Neutrophil (primary cell): Measurements from ENCODE around the gene CFAP410.

ENCODE experiments used
- H3K27ac ChIP-seq: fragments of 200-600 bp; sonication (generic); 2 replicates; pipeline ENCODE4 v1.5.1; 2016; ENCODE audit warnings: mild to moderate bottlenecking, moderate library complexity
- H3K27me3 ChIP-seq: fragments of 200-600 bp; sonication (generic); 2 replicates; pipeline ENCODE4 v1.6.0; 2016; ENCODE audit warnings: mild to moderate bottlenecking
- H3K36me3 ChIP-seq: fragments of 200-600 bp; sonication (generic); 2 replicates; pipeline ENCODE4 v1.5.1; 2017
- H3K4me1 ChIP-seq, 2 experiments: fragments of 200-600 bp in 1 of 2; sonication (generic) in 1 of 2; 1 replicate in 1 of 2; 2 replicates in 1 of 2; pipeline versions ENCODE4 v1.5.1 to v1.6.1; 2013 to 2016; ENCODE audit warnings: low read depth in 1 of 2, low read length in 1 of 2, mild to moderate bottlenecking in 1 of 2, moderate library complexity in 1 of 2; ENCODE audit not compliant: control insufficient read depth in 1 of 2, insufficient read depth in 1 of 2
- H3K4me3 ChIP-seq, 2 experiments: fragments of 200-600 bp in 1 of 2; sonication (generic) in 1 of 2; 1 replicate in 1 of 2; 2 replicates in 1 of 2; pipeline ENCODE4 v1.5.1; 2013 to 2016; ENCODE audit warnings: low read depth in 1 of 2, low read length in 1 of 2, mild to moderate bottlenecking in 1 of 2, moderate library complexity in 1 of 2
- H3K9me3 ChIP-seq: fragments of 200-600 bp; sonication (generic); 2 replicates; pipeline ENCODE4 v1.5.1; 2016
- CTCF ChIP-seq: fragments of 200-600 bp; sonication (generic); IDR thresholded peaks from 2 replicates; pipeline ENCODE4 v1.5.1; 2016; ENCODE audit warnings: antibody characterized with exemption

Gene CFAP410

GRCh38 chr21:44354775-44355771 is 15.9 kb upstream of the CFAP410 start:
- no peak for TF ChIP-seq CTCF
- peak overlapping the region; percentile 93 for H3K27ac ChIP-seq
- H3K27me3 ChIP-seq: peaks cover under 1% of the 10 kb centered on the region
- no peaks in the 10 kb centered on the region for H3K9me3 ChIP-seq
- peaks cover 82 to 83% of the 10 kb centered on the region in 2 experiments for H3K4me1 ChIP-seq
- H3K36me3 ChIP-seq: peaks cover 18% of the 10 kb centered on the region
- H3K4me3 ChIP-seq: peak overlapping the region; percentile 60 to 64

- peak overlapping the region; percentile 60 to 64 for H3K4me3 ChIP-seq
- peak overlapping the region; percentile 93 for H3K27ac ChIP-seq
- no peaks in the 10 kb centered on the region for H3K9me3 ChIP-seq
- peaks cover 11% of the 10 kb centered on the region for H3K27me3 ChIP-seq
- peaks cover 82% of the 10 kb centered on the region in 2 experiments for H3K4me1 ChIP-seq
- H3K36me3 ChIP-seq: peaks cover 18% of the 10 kb centered on the region
- TF ChIP-seq CTCF: no peak
These were observed 14.8 kb upstream of the CFAP410 start for GRCh38 chr21:44354001-44354405.

GRCh38 chr21:44353191-44353970 is 14.2 kb upstream of the CFAP410 start, which contains the start of gene TRPM2:
TRPM2 (plus strand) TSS chr21:44353621; CDS start chr21:44353701, 80 bp downstream.
- Histone ChIP-seq H3K4me3 (peak within 1 kb of the TSS; percentile 60 to 64), H3K9me3 (no peaks in the 10 kb centered on the region), H3K36me3 (peaks cover 18% of the 10 kb centered on the region), H3K27me3 (peaks cover 17% of the 10 kb centered on the region), H3K27ac (peak within 1 kb of the TSS; percentile 93), H3K4me1 (peaks cover 75 to 76% of the 10 kb centered on the region in 2 experiments)
- TF ChIP-seq CTCF: no peak

GRCh38 chr21:44352253-44352860 is 13.2 kb upstream of the CFAP410 start:
- Histone ChIP-seq H3K9me3 (no peaks in the 10 kb centered on the region), H3K4me3 (peak overlapping the region; percentile 60 to 64), H3K4me1 (peaks cover 70 to 75% of the 10 kb centered on the region in 2 experiments), H3K27ac (peak overlapping the region; percentile 93), H3K27me3 (peaks cover 27% of the 10 kb centered on the region), H3K36me3 (peaks cover 8% of the 10 kb centered on the region)
- TF ChIP-seq CTCF: no peak
